GM19023 (cell line): Measurements from ENCODE around the gene PIK3C2B.
"Not testable (repeated sequence)": the region's sequence is repeated elsewhere in the genome, so short reads cannot be mapped to it uniquely, and the experiment has no call there.

ENCODE experiments used
- ATAC-seq: cut with Tn5 transposase; IDR thresholded peaks from one replicate; pipeline ENCODE4 v1.9.1; 2021; ENCODE audit warnings: mild to moderate bottlenecking, moderate library complexity; ENCODE audit not compliant: unreplicated experiment

The PIK3C2B gene, protein sequence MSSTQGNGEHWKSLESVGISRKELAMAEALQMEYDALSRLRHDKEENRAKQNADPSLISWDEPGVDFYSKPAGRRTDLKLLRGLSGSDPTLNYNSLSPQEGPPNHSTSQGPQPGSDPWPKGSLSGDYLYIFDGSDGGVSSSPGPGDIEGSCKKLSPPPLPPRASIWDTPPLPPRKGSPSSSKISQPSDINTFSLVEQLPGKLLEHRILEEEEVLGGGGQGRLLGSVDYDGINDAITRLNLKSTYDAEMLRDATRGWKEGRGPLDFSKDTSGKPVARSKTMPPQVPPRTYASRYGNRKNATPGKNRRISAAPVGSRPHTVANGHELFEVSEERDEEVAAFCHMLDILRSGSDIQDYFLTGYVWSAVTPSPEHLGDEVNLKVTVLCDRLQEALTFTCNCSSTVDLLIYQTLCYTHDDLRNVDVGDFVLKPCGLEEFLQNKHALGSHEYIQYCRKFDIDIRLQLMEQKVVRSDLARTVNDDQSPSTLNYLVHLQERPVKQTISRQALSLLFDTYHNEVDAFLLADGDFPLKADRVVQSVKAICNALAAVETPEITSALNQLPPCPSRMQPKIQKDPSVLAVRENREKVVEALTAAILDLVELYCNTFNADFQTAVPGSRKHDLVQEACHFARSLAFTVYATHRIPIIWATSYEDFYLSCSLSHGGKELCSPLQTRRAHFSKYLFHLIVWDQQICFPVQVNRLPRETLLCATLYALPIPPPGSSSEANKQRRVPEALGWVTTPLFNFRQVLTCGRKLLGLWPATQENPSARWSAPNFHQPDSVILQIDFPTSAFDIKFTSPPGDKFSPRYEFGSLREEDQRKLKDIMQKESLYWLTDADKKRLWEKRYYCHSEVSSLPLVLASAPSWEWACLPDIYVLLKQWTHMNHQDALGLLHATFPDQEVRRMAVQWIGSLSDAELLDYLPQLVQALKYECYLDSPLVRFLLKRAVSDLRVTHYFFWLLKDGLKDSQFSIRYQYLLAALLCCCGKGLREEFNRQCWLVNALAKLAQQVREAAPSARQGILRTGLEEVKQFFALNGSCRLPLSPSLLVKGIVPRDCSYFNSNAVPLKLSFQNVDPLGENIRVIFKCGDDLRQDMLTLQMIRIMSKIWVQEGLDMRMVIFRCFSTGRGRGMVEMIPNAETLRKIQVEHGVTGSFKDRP (N-terminal part only)

DNA sequence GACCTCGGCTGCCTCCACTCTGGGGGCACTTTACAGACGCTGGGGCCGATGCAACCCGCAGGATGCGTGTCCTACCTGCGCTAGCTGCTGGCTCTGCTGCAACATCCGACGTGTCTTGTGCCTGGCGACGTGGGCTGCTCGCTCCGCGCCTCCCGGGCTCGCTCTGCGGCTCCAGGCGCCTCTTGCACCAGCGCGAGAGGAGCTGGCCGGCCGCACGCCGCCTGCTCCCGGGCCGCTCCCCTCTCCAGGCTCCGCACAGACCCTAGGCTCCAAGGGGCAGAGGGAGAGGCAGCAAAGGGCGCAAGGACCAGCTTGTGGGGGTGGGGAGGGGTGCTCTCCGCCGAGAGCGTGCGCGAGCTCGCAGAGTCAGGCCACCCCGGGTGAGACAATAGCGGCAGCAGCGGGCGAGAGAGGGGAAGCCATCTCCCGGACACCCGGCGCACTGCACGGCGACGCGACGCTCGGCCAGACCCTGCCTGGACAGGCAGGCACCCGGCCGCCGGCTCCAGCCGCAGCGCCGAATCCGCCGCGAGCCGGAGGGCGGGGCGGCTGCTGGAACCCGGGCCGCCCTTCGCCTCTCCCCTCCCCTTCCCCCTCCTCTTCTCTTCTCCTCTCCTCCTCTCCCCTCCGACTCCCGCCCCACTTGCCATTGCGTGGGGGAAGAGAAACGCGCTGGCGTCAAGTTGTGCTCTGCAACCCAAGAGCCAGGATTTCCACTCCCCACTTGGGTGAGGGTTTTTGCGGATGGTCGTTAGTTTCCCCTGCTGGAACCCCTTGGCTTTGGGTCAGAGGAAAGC, at the start of gene PIK3C2B:
Gene PIK3C2B, minus strand, starts transcription at position 525 of the 797 bp plus-strand sequence. CDS start 25,003 bp downstream, outside the sequence.
- peak; percentile 83 for ATAC-seq

DNA sequence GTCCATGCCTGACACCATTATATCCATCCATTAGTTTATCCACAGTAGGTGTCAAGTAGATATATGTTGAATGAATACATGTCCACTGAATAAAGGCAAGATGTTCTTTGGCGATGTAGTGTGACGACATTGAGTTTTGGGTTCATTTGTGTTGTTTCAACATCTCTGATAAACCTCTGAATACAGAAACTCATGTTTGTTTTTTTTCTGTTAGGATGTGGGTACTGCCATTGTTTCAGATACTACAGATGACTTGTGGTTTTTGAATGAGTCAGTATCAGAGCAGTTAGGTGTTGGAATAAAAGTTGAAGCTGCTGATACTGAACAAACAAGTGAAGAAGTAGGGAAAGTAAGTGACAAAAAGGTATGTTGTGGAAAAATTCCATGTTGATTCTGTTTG, 49.7 kb upstream of the PIK3C2B start:
- no peak for ATAC-seq

DNA sequence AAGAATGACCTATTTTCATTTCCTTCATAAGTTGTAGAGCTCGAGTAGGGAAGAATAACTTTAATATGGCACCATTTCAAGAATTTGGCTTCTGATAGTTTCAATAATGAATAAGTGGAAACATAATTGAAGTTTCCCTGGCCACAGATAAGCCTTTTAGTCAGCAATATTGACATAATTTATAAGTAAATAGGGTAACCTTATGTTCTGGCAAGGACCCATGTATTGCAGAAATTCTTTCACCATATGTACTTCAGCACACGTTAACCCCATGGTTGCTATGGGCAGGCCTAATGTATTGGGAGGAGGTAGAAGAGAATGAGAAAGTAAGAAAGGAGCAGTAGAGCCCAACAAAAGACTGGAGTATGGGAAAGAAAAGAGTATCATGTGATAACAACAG, 47.0 kb upstream of the PIK3C2B start:
- ATAC-seq: no peak

DNA sequence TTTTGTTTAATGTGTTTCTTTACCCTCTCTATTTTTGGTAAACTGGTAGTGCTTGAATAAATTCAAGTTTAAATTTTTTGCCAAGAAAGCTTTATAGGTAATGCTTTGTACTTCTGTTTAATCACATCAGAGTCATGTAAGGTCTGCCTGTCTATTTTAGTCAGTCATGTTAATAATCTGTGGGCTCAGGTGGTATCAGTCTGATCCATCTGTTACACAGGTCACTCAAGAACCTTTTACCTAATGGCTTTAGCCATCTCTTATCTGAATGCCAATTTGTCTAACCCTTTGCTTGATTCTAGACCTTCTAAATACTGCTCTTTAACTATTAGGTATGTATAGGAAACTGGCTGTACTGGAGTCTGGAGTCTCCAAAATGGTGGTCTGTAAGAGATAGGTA, 38.2 kb upstream of the PIK3C2B start:
- ATAC-seq: no peak

DNA sequence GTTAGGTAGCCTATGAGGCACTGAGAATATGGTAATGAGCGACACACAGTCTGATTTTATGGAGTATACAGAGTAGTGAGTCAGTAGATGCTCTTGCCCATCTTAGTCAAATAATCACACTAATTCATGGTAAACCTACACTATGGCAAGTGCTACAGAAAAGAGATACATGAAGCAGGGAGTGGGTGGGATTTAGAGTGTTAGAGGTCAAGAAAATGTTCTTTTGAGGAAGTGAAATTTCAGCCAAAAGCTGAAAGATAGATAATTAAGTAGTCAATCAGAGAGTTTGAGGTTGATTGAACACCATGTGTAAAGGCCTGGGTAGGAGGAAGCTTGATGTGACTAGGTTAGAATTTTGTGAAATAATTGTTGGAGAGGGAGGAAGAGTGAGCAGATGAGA, 36.3 kb upstream of the PIK3C2B start:
- ATAC-seq: peak; percentile 84

DNA sequence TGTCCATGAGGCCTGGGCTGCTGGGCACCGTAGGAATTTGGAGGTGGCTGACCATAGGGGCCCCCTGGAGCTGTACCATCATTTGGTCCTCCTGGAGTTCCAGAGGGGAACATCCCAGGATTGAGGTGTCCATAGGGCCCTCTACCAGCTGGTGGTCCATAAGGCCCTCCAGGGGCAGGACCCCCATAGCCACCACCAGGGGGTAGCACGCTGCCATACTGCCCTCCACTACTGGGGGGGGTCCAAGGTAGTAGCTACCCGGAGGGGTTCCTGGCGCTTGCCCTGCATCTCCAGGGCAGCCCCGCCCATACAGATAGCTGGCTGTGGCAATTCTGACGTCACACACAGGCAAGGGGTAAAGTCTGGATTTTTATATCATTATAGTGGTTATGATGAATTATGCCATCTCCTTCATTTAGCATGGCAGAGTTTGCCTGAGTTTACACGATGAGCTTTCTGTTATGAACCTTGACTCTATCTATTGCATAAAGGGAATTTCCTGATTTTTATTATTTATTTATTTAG, 34.8 kb upstream of the PIK3C2B start:
- ATAC-seq: no peak

DNA sequence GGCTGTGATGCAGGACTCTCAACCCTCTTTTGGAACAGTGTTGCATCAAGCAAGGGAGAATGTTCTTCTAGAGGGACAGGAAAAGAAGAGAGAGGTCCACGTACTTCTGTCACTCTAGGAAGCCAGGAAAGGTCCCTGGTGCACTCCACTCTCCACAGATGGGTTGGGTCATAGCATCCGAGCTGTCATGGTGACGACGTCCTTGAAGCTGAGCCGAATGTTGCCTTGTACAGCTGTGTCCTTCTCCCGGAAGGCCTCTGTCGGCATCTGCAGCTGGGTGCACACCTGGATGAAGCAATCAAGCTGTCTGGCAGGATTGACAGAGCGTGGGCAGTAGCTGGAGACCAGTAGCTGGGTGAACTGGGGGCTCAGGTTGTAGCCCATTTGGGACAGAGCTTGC, 34.1 kb upstream of the PIK3C2B start:
- no peak for ATAC-seq

DNA sequence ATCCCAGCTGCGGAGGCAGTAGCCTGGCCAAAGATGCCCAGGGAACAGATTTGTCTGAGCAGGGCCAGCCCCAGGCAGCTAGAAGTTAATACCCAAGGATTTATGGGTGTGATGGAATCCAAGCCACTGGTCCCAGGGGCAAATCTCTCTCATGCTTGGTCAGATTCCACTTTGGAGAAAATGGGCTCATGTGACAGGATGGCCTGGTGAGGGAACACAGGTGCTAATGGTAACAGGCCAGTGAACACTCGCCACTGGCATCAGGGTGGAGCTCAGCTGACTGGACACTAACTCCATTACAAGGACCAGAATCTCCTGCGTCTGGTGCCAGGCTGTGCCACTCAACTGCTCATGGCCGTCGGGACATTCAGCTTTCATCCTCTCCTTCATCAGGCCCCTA, 33.6 kb upstream of the PIK3C2B start:
- no peak for ATAC-seq

DNA sequence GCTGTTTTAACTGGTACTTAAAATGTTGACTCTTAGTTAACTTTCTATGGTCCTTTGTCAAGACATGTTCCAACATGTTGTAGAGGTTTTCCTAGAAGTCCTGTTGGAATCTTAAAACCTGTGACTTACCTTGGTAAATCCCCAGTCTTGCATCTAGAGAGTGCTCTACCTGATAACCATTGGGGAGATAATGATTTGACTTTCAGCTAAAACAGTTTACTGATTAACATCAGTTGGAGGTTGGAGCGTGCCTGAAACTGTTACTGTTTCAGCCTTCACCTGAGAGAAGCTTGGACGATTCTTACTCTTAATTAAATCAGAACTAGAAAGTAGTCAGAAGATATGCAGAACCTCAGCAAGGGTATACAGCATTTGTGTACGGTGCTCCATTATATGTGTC, 30.4 kb upstream of the PIK3C2B start:
- peak; percentile 73 for ATAC-seq

DNA sequence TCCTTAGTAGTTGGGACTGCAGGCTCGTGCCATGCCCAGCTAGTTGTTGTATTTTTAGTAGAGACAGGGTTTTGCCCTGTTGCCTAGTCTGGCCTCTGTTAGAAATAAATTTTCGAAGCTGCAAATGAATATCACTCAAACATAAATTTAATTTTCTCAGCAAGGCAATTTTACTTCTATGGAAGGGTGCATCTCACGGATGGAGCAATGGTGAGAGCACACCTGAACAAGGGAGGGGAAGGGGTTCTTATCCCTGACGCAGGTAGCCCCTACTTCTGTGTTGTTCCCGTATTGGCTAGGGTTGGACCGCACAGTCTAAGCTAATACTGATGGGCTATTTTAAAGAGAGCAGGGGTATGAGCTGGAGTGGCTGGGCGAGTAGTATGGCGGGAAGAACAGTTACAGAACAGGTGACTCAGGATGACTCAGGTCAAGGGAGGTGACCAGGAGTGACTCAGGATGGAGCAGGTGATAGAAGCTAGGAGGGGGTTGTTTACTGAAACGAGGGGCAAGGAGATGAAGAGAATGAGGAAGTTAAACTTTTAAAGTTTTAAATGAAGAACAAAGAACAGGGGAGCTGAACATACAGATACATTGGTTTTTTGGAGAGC, 29.1 kb upstream of the PIK3C2B start:
- no peak for ATAC-seq

DNA sequence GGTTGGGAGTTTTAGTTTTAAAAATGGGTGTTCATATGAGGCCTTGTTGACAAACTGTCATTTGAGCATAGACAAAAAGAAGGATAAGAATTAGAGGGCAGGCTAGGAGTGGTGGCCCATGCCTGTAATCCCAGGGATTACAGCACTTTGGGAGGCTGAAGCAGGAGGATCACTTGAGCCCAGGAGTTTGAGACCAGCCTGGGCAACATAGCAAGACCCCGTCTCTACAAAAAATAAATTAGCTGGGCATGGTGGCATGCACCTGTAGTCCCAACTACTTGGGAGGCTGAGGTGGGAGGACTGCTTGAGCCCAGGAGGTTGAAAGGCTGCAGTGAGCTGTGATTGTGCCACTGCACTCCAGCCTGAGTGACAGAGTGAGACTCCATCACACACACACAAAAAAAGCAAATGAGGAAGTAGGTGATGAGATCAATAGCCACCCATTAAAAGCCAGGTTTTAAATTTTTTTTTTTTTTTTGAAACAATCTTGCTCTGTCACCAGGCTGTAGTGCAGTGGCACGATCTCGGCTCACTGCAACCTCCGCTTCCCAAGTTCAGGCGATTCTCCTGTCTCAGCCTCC, 27.4 kb upstream of the PIK3C2B start:
- ATAC-seq: not testable (repeated sequence)

DNA sequence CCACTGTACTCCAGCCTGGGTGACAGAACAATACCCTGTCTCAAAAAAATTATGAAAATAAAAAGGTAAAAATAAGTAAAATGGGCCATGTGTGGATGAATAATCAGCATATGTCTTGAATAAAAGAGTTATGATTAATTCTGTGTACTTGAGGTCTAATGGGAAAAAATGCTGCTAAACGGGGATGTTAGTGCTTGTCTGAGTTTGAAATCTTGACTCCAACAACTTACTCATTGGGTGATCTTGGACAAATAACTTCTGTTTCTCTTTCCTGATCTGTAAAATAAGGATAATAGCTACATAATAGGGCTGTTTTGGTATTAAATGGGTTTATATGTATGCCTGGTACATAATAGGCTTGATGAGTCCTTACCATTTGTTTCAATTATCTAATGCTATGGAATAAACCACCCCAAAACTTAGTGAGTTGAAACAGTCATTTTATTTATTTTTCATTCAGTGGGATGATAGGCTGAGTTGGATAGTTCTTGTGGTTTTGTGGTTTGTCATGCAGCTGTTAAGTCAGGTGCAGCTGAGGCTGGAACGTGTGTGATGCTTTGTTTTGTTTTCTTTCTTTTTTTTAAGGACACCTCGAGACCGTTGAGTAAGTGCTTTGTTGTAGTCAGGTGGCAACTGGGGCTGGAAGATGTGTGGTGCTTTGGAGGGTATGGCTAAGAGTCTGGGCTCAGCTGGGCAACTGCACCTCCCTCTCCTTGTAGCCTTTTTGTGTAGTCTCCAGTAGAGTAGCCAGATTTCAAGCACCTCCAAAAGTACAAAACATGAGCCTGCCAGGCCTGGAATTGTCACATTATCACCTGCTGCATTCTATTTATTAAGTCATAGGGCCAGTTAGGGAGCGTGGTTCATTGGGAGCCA, 26.5 kb upstream of the PIK3C2B start:
- ATAC-seq: peak; percentile 32

DNA sequence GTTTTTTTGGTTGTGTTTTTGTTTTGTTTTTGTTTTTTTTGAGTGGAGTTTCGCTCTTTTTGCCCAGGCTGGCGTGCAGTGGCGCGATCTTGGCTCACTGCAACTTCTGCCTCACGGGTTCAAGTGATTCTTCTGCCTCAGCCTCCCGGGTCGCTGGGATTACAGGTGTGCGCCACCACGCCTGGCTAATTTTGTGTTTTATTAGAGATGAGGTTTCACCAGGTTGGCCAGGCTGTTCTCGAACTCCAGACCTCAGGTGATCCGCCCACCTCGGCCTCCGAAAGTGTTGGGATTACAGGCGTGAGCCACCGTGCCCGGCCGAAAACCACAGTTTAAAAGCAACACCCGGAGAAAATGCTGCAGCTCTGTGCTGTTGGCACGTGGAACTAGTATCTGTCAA, 22.8 kb upstream of the PIK3C2B start:
- not testable (repeated sequence) for ATAC-seq

DNA sequence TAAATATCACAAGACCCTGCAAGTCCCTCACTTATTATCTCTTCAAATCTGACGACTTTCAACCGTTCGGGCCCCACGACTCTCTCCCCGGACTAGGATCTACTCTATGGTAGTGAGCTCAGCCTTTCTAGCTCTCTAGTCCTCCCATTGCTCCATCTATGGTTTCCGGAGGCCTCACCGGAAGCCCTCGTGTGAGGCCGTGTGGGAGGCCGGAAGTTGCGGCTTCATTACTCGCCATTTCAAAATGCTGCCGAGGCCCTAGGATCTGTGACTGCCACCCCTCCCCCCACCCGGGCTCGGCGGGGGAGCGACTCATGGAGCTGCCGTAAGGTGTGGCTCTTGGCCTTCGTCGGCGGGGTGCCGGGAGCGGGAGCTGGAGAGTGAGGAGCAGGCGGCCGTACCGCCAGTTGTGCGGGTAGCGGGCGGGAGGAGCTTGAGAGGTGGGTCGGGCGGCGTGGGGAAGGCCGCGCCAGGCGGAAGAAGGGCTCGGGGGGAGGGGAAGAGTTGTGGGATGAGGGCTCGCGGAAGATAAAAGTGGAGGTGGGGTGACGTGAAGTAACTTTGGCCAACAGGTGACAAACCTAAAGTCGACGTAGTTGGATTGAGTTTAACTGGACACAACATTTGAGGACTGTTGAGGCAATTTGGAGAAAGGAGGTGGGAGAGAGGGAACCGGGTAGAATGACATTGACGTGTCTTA, 21.7 kb upstream of the PIK3C2B start, which contains the start of gene MDM4:
Gene MDM4, plus strand, starts transcription at position 227 of the 700 bp plus-strand sequence. CDS start 9,113 bp downstream, outside the sequence.
- peak; percentile 85 for ATAC-seq

DNA sequence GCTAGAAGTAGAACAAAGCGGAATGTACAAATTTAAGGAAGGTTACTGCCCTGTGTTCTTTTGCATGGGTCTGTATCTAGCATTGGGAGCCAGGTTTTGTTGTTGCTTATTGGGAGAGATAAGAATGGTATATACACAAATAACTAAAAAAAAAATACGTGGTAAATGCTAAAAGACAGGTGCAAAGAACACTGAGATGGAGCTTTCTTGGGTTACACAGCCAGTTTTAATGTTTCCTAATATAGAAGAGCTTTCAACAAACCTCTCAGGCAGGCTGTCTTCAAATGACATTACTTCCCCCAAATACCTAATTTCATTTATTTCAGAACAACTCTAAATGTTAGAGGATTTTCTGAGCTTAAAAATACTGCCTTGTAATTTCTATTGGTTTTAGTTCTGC, 20.2 kb upstream of the PIK3C2B start:
- ATAC-seq: no peak

DNA sequence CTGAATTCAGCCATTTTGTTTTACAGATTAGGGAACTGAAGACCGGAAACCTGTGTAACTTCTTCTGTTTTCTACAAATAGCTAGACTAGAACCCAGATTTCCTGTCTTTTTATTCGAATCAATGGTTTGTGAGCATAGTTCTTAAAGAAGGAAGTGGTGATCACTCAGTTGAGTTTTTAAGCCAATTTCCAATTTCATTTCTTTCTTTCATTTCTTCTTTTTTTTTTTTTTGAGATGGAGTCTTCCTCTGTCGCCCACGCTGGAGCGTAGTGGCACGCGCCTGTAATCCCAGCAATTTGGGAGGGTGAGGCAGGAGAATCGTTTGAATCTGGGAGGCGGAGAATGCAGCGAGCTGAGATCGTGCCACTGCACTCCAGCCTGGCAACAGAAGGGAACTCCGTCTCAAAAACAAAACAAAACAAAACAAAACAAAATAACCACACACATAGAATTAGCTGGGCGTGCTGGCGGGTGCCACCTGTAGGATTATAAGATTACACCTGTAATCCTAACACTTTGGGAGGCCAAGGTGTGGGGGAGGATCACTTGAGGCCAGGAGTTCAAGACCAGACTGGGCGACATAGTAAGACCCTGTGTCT, 18.6 kb upstream of the PIK3C2B start:
- no peak for ATAC-seq

DNA sequence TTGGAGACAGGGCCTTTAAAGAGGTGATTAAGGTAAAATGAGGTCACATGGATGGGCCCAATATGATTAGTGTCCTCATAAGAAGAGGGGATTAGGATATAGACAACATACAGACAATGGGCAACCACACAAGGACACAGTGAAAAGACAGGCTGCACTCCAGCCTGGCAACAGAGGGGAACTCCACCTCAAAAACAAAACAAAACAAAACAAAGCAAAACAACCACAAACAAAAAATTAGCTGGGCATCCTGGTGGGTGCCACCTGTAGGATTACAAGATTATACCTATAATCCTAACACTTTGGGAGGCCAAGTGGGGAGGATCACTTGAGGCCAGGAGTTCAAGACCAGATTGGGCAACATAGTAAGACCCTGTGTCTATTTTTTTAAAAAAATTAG, 16.8 kb upstream of the PIK3C2B start:
- no peak for ATAC-seq
